HG02763 (cell line): Measurements from ENCODE around the gene ATP6AP1.
"Not testable (repeated sequence)": the region's sequence is repeated elsewhere in the genome, so short reads cannot be mapped to it uniquely, and the experiment has no call there.

Source experiments
- ATAC-seq: cut with Tn5 transposase; IDR thresholded peaks from one replicate; pipeline ENCODE4 v1.9.1; 2021; ENCODE audit warnings: mild to moderate bottlenecking, moderate library complexity; ENCODE audit not compliant: unreplicated experiment

The ATP6AP1 gene

DNA sequence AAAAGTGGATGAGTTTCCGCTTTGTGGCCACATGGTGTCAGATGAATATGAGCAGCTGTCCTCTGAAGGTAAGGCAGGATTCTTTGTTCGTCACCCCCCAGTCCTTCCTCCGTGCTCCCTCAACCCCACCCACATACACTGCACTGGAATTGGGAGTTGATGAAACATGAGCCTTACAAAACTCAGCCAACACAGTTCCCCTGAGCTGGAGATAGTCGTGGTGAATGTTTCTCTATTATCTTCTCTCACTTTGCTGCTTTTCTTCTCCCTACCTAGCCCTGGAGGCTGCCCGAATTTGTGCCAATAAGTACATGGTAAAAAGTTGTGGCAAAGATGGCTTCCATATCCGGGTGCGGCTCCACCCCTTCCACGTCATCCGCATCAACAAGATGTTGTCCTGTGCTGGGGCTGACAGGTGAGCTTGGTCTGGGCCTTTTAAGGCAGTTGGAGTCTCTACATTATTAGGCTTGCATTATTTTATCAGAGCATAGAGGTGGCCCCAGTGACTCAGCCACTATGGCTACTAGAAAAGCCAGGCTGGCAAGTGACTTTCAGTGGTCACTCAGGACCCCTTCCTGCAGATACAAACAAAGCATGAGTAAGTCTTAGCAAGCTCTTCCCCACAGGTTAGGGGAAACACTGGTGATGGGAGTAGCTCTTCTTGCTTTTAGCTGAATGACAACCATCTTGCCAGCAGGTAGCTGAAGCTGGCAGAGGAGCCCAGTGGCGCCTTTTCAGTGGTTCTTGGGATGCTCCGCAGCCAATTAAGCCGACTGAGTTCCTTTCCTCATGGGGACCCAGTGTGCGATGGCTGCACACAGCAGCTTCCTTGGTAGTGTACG is 28.7 kb upstream of the ATP6AP1 start:
- no peak for ATAC-seq

DNA sequence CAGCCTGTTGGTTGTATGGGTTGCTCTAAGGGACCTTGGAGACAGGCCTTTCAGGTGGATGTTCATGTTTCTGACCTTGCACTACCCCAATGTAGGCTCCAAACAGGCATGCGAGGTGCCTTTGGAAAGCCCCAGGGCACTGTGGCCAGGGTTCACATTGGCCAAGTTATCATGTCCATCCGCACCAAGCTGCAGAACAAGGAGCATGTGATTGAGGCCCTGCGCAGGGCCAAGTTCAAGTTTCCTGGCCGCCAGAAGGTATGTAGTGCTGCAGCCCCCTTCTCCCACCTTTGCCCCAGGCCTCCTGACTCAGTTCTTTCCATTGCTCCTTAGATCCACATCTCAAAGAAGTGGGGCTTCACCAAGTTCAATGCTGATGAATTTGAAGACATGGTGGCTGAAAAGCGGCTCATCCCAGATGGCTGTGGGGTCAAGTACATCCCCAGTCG is 28.1 kb upstream of the ATP6AP1 start:
- not testable (repeated sequence) for ATAC-seq

DNA sequence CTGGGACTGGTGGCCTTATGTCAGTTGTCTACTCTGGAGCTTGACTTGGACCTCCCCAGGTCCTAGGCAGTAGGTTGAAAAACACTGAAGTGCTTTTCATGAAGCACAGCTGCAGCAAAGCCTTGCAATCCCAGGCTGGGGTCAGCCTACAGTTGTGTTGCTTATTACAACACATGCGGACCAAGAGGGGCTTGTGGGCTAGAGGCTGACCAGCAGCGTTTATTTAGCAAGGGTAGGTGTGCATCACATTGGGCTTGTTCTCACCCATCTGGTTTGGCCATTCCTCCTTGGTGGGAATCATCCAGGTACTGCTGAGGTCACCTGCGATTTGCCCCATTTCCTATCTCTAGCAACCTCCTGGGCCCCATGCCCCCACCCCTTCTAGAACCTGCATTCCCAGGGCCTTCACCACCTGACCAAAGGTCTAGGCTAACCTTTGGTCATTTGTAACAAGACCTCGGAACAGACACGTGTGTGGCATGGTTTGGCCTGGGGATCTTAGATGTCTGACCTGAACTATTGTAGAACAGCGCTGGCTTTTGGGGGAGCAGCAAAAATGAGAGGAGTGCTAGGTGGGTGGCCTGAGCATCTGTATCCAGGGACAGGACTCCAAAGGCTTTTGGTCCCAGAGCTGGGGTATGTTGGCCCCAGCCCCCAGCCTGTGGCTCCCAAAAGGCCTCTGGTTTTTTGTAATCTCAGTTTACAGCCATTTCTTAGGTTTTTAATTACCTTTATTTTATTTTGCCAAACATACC is 27.3 kb upstream of the ATP6AP1 start:
- ATAC-seq, result no peak

DNA sequence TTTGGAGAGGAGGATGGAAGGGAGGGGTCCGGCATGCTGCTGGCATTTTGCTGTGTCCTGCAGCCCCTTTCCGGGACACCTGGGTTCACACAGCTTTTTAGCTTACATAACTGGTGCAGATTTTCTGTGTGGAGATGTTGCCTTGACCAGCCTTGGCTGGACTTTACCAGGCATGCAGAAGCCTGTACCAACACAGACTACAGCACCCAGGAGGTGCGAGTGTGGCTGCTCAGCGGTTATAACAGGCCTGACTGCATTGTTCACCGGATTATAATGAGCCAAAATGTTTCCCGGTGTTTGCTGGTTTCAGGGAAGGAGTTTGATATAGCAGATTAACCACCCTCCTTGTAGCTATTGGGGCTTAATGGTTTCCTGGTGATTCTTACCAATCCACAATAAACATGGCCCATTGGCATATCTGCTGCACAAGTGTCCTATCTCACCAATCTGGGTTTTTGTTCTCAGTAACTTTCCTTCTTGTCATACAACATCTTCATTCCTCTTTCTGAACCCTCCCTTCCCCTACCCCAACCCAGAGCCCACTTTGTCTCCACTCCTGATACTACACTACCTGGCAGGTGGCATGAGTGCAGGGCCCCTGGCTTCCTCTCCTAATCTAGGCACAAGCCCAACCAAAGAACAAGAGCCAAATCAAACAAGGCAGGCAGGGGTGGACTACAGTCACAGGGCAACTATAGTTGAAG is 26.4 kb upstream of the ATP6AP1 start:
- no peak for ATAC-seq

DNA sequence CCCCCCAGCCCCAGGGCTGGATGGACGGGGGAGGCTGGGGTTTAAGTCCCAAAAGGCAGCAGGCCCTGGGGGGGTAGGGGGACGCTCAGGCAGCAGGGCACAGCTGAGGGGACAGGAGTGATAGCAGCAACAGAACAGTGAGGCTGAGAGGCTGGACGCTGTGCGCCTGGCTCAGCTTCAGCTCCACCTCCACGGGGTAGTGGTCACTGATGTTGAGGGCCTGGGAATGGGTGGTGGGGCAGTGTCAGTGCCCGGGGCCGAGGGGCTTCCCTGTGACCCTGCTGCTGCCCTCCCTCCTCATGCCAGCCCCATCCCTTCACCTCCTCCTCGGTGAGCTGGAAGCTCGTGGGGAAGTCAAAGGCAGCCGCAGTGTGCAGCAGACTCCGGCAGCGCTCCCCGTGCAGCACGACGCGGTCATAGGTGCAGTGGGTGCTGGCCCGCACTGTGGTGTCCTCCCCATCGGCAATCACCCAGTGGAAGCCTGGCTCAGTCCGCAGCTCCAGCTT is 25.8 kb upstream of the ATP6AP1 start:
- no peak for ATAC-seq

DNA sequence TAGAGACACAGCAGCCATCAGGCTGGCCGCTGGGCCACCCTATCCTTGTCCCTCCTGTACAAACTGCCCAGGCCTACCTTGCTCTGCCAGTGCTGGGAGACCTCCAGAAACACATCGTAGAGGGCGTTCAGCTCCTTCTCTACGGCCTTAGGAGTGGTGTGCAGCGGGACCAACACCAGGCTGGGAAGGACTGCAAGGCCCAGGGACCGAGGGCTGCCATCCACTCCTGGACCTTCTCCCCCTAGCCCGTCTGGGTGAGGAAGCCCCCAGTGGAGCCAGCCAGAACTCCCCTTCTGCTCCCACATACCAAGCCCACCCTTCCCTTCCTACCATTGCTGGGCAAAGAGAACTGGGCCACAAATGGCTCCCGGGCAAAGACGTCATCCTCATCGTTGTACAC is 25.3 kb upstream of the ATP6AP1 start:
- ATAC-seq, result no peak

DNA sequence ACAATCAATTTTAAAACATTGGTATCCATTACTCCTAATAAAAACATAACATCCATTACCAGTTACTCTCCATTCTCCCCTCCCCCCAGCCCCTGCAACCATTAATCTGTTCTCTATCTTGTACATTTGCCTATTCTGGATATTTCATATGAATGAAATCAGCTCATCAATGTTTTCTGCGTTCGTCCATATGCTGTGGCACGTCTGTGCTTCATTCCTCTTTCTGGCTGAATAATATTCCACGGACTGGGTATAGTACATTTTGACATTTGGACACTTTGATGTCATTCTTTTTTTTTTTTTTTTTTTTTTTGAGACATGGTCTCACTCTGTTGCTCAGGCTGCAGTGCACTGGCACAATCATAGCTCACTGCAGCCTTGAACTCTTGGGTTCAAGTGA is 24.6 kb upstream of the ATP6AP1 start:
- ATAC-seq, result no peak

DNA sequence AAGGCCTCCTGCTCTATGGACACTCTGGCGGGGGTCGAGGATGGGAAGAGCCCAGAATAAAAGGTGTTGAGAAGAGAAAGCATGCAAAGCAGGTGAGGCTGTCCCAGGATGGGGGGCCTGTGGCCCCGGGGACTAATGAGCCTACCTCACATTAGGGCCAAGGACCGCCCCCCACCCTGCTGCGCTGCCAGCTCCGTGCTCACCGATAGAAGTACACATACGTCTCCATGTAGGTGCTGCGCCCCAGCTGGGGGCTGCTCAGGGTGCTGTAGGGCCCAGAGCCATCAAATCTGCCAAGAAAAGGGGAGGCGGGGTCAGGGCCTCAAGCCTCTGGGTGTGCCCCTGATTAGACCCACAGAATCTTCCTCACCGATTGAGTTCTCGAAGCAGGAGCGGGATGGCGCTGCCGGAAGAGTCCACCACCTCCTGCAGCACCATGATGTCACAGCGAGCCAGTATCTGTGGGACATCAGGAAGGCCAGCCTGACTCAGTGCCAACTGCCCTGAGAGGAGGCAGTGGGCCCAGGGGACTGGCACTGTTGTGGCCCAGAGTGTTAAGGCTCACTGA is 23.8 kb upstream of the ATP6AP1 start:
- no peak for ATAC-seq

DNA sequence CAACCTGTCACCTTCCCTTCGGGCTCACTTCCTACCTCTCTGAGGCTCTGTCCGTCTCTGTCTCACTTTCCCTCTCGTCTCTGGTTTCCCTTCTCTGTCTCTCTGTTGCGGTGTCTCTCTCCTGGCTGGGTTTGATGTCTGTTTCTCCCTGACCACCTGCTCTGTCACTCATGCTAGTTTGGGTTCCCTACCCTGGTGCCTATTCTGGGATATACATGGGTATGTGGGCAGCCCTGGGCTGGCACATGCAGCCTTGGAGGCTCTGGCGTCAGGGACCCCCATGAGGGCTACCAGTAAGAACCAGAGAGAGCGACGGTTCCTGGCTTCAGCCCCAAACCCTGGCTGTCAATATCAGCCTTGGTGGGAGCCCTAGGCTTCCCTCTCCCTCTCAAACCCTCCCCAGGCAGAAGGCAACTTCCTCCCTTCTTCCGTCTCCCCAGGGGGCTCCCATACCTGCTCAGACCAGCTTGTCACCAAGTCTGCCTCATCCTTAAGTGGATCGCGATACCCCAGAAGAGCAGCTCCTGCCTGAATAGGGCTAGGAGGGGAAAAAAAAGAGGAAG is 19.7 kb upstream of the ATP6AP1 start:
- no peak for ATAC-seq

DNA sequence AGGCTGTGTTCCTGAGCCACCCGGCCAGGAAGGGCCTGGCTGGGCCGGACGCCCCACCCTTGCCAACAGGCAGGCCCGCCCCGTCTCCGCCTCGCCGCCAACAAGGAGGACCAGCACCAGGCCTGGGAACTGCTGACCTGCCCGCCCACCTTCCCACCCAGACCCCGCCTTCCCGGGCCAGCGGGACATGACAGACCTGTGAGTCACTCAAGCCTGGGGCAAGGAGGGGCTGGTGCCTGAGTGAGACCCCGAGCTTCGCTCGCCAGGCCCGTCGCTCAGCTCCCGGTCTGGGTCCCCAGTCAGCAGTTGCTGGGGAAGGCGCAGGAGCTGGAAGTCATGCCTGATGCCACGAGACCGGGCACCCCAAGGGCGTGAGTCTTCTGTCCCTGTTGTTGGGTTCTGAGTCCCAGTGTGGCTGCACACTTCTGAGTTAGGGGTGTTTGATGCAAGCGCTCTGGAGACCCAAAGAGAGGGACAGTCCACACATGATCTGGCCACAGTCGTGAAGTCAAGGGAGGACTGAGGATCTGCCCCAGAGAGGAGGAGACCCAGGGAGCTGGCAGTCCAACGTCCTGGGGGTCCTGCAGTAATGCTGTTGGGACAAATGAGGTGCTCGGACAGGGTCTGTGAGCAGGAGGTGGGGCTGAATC is 19.1 kb upstream of the ATP6AP1 start, which contains the start of gene DNASE1L1:
TSS of gene DNASE1L1 (minus strand) at position 33 of the 650 bp plus-strand sequence. CDS start 3,686 bp downstream, outside the sequence.
- no peak for ATAC-seq

DNA sequence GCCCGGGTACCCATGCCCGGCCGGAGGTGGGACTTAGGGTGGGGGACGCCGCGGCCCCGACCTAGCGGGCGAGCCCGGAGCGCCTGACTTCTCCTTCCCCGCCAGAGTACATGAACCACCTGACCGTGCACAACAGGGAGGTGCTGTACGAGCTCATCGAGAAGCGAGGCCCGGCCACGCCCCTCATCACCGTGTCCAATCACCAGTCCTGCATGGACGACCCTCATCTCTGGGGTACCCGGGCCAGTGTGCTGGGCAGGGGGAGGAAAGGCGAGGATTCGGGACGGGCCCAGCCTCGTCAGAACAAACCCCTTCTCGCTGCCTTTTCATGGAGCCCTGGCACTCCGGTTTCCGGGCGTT is 16.5 kb upstream of the ATP6AP1 start:
- peak; percentile 54 for ATAC-seq

DNA sequence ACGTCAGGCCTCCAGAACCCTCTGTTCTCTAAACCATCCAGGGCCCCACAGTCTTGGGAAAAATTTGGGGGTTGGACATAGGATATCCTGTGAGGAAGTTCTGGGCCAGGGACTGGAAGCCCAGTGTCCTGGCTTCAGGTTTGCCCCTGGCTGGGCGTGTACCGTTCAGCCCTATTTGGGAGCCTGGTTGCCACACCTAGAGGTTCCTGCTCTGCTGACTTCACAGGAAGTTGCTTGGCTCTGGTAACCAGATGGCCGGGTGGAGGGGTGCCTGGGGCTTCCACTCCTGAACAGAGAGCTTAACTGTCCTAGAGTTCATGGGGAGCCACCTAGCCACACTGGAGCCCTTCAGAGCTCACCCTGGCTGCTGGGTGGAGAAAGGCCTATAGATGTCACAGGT is 16.0 kb upstream of the ATP6AP1 start:
- ATAC-seq, result no peak

DNA sequence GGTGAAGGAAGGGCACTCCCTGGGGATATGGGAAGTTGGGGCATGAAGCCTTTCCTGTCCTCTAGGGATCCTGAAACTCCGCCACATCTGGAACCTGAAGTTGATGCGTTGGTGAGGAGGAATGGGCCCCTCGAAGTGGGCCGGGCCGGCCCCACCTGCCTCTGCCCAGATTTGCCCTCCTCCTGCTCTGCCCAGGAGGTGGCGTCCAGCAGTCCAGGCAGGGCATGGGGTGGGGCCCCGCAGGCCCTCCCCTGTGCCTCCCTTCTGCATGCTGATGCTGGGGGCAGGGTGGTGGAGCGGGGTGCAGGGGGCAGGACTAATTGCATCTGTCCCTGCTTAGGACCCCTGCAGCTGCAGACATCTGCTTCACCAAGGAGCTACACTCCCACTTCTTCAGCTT is 15.3 kb upstream of the ATP6AP1 start:
- ATAC-seq, result no peak

DNA sequence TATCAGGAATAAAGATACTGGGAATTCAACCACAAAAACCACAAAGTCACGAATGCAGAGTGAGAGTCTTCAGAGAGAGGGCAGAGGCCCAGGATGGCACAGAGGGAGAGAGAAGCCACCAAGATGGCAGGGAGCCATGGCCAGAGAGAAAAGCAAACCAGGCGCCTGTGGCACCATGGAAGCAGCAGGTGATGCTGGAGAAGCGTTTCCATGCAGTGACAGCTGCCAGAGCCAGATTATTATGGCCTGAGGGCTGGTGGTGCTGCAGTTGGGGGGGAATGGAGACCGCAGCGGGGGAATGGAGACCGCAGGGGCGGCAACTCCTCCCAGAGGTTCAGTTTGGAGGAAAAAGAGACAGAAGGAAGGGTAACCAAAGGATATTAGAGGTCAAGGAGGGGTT is 11.3 kb upstream of the ATP6AP1 start:
- ATAC-seq, result no peak

DNA sequence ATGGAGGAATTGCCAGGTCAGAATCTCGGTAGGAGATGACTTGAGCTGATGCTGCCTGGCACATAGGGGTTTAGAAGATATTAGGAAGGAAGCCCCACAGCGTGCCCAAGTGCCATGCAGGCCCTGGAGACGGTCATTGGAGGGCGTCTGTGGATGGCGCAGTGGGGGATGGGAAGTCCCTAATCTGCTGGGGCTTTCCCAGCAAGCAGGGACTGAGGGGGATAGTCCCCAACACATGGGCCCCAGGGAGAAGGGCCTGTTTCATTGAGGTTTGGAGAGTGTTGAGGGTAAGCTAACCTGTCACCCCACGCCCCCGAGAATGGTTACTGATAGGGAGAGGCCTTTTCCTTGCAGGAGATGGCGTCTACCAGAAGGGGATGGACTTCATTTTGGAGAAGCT is 9.3 kb upstream of the ATP6AP1 start:
- no peak for ATAC-seq

DNA sequence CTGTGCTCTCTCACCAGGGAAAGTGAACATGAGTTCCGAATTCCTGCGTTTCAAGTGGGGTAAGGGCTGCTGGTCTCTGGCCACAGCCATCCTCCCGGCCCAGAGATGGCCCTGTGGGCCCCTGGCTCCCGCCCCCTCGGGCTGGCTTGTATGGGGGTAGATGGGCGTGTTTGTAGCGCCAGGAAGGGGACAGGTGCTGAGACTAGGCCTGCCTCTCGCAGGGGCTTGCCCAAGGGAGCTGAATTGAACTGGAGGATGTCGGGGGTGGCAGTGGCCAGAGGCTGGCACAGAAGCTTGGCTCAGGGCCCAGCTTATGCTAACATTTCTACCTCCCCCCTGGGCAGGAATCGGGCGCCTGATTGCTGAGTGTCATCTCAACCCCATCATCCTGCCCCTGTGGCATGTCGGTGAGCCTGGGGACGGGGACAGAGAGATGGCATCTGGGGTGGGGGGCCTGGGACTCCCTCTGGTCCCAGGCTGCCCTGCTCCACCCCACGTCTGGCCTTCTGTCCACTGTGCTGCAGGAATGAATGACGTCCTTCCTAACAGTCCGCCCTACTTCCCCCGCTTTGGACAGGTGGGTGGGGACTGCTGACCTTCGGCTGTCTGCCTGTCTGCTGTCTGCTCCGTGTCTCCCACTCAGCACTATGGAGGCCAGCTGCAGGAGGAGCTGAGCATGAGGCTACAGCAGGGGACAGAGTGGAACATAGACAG is 8.6 kb upstream of the ATP6AP1 start:
- no peak for ATAC-seq

DNA sequence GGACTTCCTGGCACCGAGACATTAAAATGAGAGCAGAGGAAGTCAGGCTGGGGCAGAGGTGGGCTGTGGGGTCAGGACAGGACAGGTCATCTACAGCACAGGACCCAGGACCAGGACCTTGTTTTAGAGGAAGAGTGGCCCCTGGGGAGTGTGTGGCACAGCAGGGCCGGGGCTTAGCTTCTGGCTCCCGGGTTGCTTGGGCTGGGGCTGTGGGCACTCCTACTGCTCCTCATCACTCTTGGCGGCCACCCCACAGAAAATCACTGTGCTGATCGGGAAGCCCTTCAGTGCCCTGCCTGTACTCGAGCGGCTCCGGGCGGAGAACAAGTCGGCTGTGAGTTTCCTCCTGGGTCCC is 8.1 kb upstream of the ATP6AP1 start:
- no peak for ATAC-seq

DNA sequence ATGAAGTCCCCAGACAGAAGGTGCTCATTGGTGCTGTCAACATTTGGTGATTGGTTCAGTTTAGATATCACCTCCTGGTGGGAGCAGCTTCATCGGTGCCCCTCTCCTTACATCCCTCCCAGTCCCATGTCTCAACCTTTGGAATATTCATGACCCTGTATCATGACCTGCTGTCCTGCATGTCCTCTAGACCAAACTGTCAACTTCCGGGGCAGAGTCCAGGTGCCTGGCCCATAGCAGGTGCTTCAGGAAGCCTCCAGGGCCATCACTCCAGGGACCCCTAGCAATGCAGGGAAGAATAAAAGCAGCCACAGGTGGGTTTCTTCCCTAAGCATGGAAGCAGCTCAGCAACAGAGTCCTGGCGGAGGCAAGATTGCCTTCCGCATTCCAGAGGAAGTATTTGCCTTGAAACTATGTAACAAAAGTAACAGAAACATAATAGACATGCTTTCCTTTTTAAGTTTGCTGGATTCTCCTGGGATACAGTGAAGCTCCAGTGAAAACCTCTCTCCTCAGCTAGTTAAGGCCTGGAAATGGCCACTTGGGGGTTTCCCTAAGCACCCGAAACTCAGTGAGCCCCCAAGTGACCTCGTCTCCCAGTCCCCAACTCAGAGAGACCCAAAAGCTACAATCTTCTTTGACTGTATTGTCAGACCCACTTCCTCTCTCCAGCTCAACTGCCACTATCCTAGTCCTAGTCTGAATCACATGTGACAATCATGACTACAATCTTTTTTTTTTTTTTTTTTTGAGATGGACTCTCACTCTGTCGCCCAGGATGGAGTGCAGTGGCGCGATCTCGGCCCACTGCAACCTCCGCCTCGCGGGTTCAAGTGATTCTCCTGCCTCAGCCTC is 1.3 kb upstream of the ATP6AP1 start:
- ATAC-seq, result no peak

DNA sequence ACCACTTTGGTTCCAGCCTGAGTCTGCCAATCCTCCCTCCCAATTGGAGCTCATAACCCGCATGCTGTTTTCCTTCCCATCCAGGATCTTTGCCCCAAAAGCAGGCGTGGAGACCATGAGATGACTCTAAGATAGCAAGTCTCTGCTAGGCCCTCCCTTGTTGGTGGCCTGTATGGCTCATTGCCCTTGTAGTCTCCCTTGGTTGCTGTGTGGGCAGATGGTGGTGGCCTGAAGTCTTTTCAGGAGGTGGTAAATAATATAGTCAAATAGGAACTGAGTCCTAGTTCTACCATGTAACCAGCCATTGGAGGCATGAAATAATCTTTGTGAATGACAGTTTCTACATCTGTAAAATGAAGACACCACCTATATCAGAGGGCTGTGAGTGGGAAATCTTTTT is 1.2 kb downstream of the ATP6AP1 start:
- no peak for ATAC-seq
